Measurements from ENCODE around the gene GPS2.

Gene GPS2

DNA sequence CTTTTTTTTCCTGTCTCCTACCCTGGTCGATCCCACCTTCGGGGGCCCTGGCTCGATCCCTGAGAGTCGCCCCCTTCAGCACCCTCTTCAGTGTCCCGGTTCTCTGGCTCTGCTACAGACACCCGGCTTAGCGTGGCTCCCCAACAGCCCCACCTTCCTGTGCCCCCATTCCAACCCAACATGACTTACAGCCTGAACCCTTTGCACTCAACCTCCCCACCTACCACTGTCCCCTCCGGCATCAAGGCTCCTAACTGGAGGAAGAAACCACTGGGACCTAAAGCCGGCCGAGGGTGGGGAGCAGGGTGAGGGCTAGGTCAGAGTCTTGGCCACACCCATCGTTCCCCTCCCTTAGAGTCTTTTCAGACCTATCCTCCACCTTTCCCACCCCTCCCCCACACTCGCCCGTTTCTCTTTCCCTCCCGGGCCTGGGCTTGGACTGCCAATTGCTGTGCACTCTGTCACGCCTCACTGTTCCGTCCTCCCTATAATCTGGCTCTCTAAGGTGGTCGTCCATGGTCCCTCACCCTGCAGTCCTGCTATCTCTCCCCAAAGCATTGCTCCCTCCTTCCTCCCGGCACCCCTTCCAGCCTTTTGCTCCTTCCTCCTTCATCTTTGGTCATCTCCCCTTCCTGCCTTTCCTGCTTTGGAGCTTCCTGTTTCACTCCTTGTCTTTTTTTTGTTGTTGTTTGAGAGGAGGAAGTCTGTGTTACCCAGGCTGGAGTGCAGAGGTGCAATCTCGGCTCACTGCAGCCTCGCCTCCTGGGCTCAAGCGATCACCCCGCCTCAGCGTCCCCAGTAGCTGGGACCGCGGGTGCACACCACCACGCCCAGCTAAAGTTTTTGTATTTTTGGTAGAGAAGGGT lies 52.0 kb downstream of the GPS2 start:
- no peak for DNase-seq
